GM12878 (cell line): ENCODE measurements around the gene FGF14. TPM values are rescaled to one million over a fixed set of nuclear protein-coding genes. Genes with fewer than 3 reads are reported as not detected.

Source experiments
- ATAC-seq: fragments of 200-7000 bp; cut with Tn5 transposase; 3 replicates; pipeline ENCODE4 v1.9.1; 2020; ENCODE audit warnings: mild to moderate bottlenecking, moderate library complexity
- BruUV-seq: library from RNA; stranded (reverse); fragments of 400-500 nt; replicated peaks from 2 replicates; lab custom pipeline; 2021; lab: Mats Ljungman, UMichigan
- CTCF ChIA-PET: fragments of 300-600 bp; sonication (Branson Sonifier 250); formaldehyde crosslinking; extraction: SDS; loops from one replicate; lab custom pipeline; 2021; ENCODE audit warnings: inconsistent platforms; lab: Yijun Ruan, JAX
- POLR2A ChIA-PET: fragments of 350-600 bp; formaldehyde crosslinking; extraction: SDS; loops from one replicate; lab custom pipeline; 2021; ENCODE audit warnings: inconsistent platforms; lab: Charles Lee
- RAD21 ChIA-PET: fragments of 300-600 bp; sonication (Branson Sonifier 250); formaldehyde crosslinking; loops from one replicate; lab custom pipeline; 2023; ENCODE audit warnings: antibody characterized with exemption; ENCODE audit not compliant: unreplicated experiment; lab: Charles Lee
- SMC1A ChIA-PET: fragments of 300-600 bp; sonication (Branson Sonifier 250); formaldehyde crosslinking; loops from one replicate; lab custom pipeline; 2023; ENCODE audit not compliant: unreplicated experiment, uncharacterized antibody; lab: Charles Lee
- DNase-seq: peaks from one replicate; pipeline ENCODE4 v3.0.0-alpha.2; 2011; ENCODE audit warnings: low read depth, low spot score
- FAIRE-seq: peaks from 3 replicates; lab custom pipeline; 2011; peaks lifted over from hg19 to GRCh38; lab: Jason Lieb, UNC
- H2AFZ ChIP-seq: 2 replicates; pipeline ENCODE4 v1.6.0; 2011; ENCODE audit warnings: low read depth, low read length, control low read depth; ENCODE audit not compliant: control insufficient read depth
- H3K27ac ChIP-seq: 2 replicates; pipeline ENCODE4 v1.5.1; 2011; ENCODE audit warnings: control low read depth; ENCODE audit not compliant: control insufficient read depth, insufficient read depth
- H3K27me3 ChIP-seq, 2 experiments: replicated peaks in 1 of 2; 2 replicates each; pipeline versions ENCODE4 v1.6.0 to v1.6.1; 2011; ENCODE audit warnings: low read length in 1 of 2; ENCODE audit not compliant: control insufficient read depth in 2 of 2, insufficient read depth in 2 of 2
- H3K36me3 ChIP-seq, 2 experiments: 2 replicates each; pipeline ENCODE4 v1.5.1; 2011; ENCODE audit warnings: low read length in 1 of 2; ENCODE audit not compliant: control insufficient read depth in 2 of 2, insufficient read depth in 2 of 2
- H3K4me1 ChIP-seq: 2 replicates; pipeline ENCODE4 v1.6.1; 2011; ENCODE audit warnings: mild to moderate bottlenecking, low read length, moderate library complexity, mixed read lengths; ENCODE audit not compliant: control insufficient read depth, insufficient read depth
- H3K4me2 ChIP-seq: 2 replicates; pipeline ENCODE4 v1.6.0; 2011; ENCODE audit warnings: control low read depth; ENCODE audit not compliant: control insufficient read depth, insufficient read depth
- H3K4me3 ChIP-seq: fragments of 200-600 bp; sonication (generic); 2 replicates; pipeline ENCODE4 v1.5.1; 2016
- H3K79me2 ChIP-seq: 2 replicates; pipeline ENCODE4 v1.6.0; 2011; ENCODE audit warnings: low read length; ENCODE audit not compliant: control insufficient read depth, insufficient read depth
- H3K9ac ChIP-seq: 2 replicates; pipeline ENCODE4 v1.8.0; 2011; ENCODE audit warnings: low read length, control low read depth, mixed read lengths; ENCODE audit not compliant: control insufficient read depth, insufficient read depth
- H3K9me3 ChIP-seq: replicated peaks from 3 replicates; pipeline ENCODE4 v1.5.1; 2011; ENCODE audit warnings: mild to moderate bottlenecking, low read length; ENCODE audit not compliant: control insufficient read depth, insufficient read depth
- H4K20me1 ChIP-seq: 2 replicates; pipeline ENCODE4 v1.6.0; 2011; ENCODE audit not compliant: control insufficient read depth, insufficient read depth
- KAT2A ChIP-seq: conservative IDR thresholded peaks from 2 replicates; pipeline ENCODE4 v1.6.1; 2011; ENCODE audit warnings: low read depth, low read length; ENCODE audit not compliant: control insufficient read depth
- POLR2AphosphoS5 ChIP-seq: IDR thresholded peaks from 2 replicates; pipeline ENCODE4 v1.6.1; 2011; ENCODE audit warnings: mild to moderate bottlenecking, low read length, inconsistent platforms
- SUZ12 ChIP-seq: fragments of 200-600 bp; sonication (generic); IDR thresholded peaks from one replicate; pipeline ENCODE4 v1.6.1; 2018; ENCODE audit warnings: antibody characterized with exemption, mild to moderate bottlenecking; ENCODE audit not compliant: unreplicated experiment
- YY1 ChIP-seq: IDR thresholded peaks from 2 replicates; pipeline ENCODE4 v1.6.1; 2011; ENCODE audit warnings: low read depth, mild to moderate bottlenecking, low read length
- WGBS: methylation state at CpG from one replicate; pipeline ENCODE4 v1.1.6; 2016; ENCODE audit warnings: low lambda C conversion rate; ENCODE audit not compliant: insufficient replicate concordance, insufficient coverage; ENCODE audit errors: missing lambda C conversion rate; 5-methylcytosine and 5-hydroxymethylcytosine counted together
- in situ Hi-C: fragments of 300-500 bp; cut with MboI; formaldehyde crosslinking; loops from 9 replicates; pipeline ENCODE4 v1.14.3; 2018; ENCODE audit warnings: mixed read lengths
- intact Hi-C: fragments of 100-400 bp; cut with micrococcal nuclease; formaldehyde crosslinking; loops from one replicate; pipeline ENCODE4 v1.14.2; 2022; ENCODE audit not compliant: unreplicated experiment
- polyA plus RNA-seq, 11 experiments: library from polyadenylated mRNA; depleted of rRNA in 4 of 11; unstranded in 6 of 11; stranded (reverse) in 5 of 11; fragments of >200 nt; fragmentation: Nextera tagmentation in 4 of 11; fragmentation: Illumina TruSeq in 1 of 11; extraction: Ambion mirVana in 4 of 11; extraction: Trizol in 1 of 11; gene quantifications; 1 replicate in 1 of 11; 2 replicates in 10 of 11; pipeline versions ENCODE4 v1.2.1 to v1.2.3, GENCODE V29; 2011 to 2016; ENCODE audit warnings: inconsistent platforms in 2 of 11, missing spikeins in 2 of 11, low read depth in 1 of 11
- total RNA-seq, 4 experiments: library from RNA; depleted of rRNA in 3 of 4; stranded (reverse); fragments of >200 nt in 3 of 4; fragmentation: Illumina TruSeq in 1 of 4; extraction: Trizol in 1 of 4; gene quantifications; 2 replicates each; pipeline versions ENCODE4 v1.2.1 to v1.2.3, GENCODE V29; 2013 to 2021
- TF ChIP-seq, protein P1 (sequence below): fragments of 450-650 bp; IDR thresholded peaks from 2 replicates; pipeline ENCODE4 v1.6.1; 2017; ENCODE audit warnings: mild to moderate bottlenecking, moderate library complexity

The FGF14 gene
- total and polyA plus RNA-seq, 10 of the 15 experiments (the other 5 are each of a cell fraction or from before 2014, with no cell fraction given): under 0.01 to 0.44 (median 0.04) TPM

DNA sequence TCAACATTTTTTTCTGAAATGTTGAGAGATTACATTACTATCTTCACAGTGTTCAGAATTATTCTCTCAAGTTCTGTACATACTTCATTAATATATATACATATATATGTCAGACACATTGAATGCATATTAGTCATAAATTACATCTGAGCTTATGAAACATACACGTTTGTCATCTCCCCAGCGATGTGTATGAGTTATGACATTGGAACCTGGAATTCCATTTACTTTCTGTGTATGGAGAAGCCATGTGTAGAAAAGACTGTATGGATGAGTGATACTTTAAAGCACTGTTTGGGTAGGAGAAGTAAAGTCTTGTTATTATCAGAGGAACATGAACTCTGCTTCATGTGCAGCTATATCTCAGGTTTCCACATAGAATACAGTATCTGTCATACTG, 167.2 kb downstream of the FGF14 start:
- in situ Hi-C loops (loop anchor here (5.0 kb wide), 2 partner anchors 53 to 223 kb away; no protein-coding TSS in a partner anchor), intact Hi-C loops (no loop called here)
- H3K9ac ChIP-seq: no peak overlapping the region
- H3K27me3 ChIP-seq: no peaks in the 10 kb centered on the region; a peak in 1 of 4 replicates
- no peak overlapping the region for H3K27ac ChIP-seq
- ChIA-PET POLR2A (no interaction called here), RAD21 (no interaction called here), CTCF (no interaction called here), SMC1A (interaction anchor here (1.0 kb wide), 1 partner anchor 17 kb away, joined by 3 read pairs; no protein-coding TSS in a partner anchor)
- H2AFZ ChIP-seq: no peak overlapping the region
- H3K9me3 ChIP-seq: no peaks in the 10 kb centered on the region
- no peaks in the 10 kb centered on the region for H3K36me3 ChIP-seq
- no peaks in the 10 kb centered on the region for H3K79me2 ChIP-seq
- no peak overlapping the region for H3K4me2 ChIP-seq
- FAIRE-seq (no peak), ATAC-seq (no peak), DNase-seq (no peak)
- no peaks in the 10 kb centered on the region for H4K20me1 ChIP-seq
- 3% methylated on average over 2 of the region's 2 CpGs for WGBS
- H3K4me1 ChIP-seq: no peaks in the 10 kb centered on the region
- no peak overlapping the region for H3K4me3 ChIP-seq
- TF ChIP-seq SUZ12 (no peak), KAT2A (no peak), POLR2AphosphoS5 (no peak), YY1 (no peak)
- TF ChIP-seq, protein P1, sequence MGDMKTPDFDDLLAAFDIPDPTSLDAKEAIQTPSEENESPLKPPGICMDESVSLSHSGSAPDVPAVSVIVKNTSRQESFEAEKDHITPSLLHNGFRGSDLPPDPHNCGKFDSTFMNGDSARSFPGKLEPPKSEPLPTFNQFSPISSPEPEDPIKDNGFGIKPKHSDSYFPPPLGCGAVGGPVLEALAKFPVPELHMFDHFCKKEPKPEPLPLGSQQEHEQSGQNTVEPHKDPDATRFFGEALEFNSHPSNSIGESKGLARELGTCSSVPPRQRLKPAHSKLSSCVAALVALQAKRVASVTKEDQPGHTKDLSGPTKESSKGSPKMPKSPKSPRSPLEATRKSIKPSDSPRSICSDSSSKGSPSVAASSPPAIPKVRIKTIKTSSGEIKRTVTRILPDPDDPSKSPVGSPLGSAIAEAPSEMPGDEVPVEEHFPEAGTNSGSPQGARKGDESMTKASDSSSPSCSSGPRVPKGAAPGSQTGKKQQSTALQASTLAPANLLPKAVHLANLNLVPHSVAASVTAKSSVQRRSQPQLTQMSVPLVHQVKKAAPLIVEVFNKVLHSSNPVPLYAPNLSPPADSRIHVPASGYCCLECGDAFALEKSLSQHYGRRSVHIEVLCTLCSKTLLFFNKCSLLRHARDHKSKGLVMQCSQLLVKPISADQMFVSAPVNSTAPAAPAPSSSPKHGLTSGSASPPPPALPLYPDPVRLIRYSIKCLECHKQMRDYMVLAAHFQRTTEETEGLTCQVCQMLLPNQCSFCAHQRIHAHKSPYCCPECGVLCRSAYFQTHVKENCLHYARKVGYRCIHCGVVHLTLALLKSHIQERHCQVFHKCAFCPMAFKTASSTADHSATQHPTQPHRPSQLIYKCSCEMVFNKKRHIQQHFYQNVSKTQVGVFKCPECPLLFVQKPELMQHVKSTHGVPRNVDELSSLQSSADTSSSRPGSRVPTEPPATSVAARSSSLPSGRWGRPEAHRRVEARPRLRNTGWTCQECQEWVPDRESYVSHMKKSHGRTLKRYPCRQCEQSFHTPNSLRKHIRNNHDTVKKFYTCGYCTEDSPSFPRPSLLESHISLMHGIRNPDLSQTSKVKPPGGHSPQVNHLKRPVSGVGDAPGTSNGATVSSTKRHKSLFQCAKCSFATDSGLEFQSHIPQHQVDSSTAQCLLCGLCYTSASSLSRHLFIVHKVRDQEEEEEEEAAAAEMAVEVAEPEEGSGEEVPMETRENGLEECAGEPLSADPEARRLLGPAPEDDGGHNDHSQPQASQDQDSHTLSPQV: no peak
- no TSS peak for BruUV-seq
